GM19025 (cell line): Measurements from ENCODE around the gene BIN1.

Source experiments
- ATAC-seq: cut with Tn5 transposase; IDR thresholded peaks from one replicate; pipeline ENCODE4 v1.9.1; 2021; ENCODE audit warnings: mild to moderate bottlenecking, low read depth, moderate library complexity; ENCODE audit not compliant: unreplicated experiment

The BIN1 gene

GRCh38 chr2:127105656-127106456 lies 1.1 kb downstream of the BIN1 start:
- no peak for ATAC-seq

GRCh38 chr2:127104881-127105655 lies 1.9 kb downstream of the BIN1 start:
- ATAC-seq = no peak

- ATAC-seq = no peak
Observed at GRCh38 chr2:127104166-127104660, 2.7 kb downstream of the BIN1 start.

GRCh38 chr2:127103243-127104165 lies 3.5 kb downstream of the BIN1 start:
- no peak for ATAC-seq

GRCh38 chr2:127102521-127103242 lies 4.3 kb downstream of the BIN1 start:
- ATAC-seq = no peak

- no peak for ATAC-seq
Observed at GRCh38 chr2:127101756-127102477, 5.0 kb downstream of the BIN1 start.

- no peak for ATAC-seq
Observed at GRCh38 chr2:127101048-127101611, 5.8 kb downstream of the BIN1 start.

GRCh38 chr2:127100251-127101047 lies 6.5 kb downstream of the BIN1 start:
- no peak for ATAC-seq

- ATAC-seq = no peak
Observed at GRCh38 chr2:127098711-127099110, 8.2 kb downstream of the BIN1 start.

GRCh38 chr2:127097841-127098651 lies 8.9 kb downstream of the BIN1 start:
- ATAC-seq = no peak

GRCh38 chr2:127097471-127097765 lies 9.5 kb downstream of the BIN1 start:
- no peak for ATAC-seq

GRCh38 chr2:127096718-127097470 lies 10.1 kb downstream of the BIN1 start:
- no peak for ATAC-seq

GRCh38 chr2:127096280-127096679 lies 10.7 kb downstream of the BIN1 start:
- no peak for ATAC-seq

- no peak for ATAC-seq
Observed at GRCh38 chr2:127095784-127096183, 11.2 kb downstream of the BIN1 start.

GRCh38 chr2:127095367-127095641 lies 11.7 kb downstream of the BIN1 start:
- ATAC-seq = no peak

- ATAC-seq = no peak
Observed at GRCh38 chr2:127094509-127095366, 12.2 kb downstream of the BIN1 start.
